Measurements from ENCODE around the gene TEAD1.

- TF ChIP-seq CTCF (IDR thresholded peaks at IDR 0.05) (no peak), ZFX (IDR thresholded peaks at IDR 0.05; ENCODE audit: borderline replicate concordance) (no peak)
Observed at GRCh38 chr11:12681466-12681865, 7.2 kb downstream of the TEAD1 start.

Data from 22Rv1 (cell line).